Thoracic aorta (tissue), 2 donors: ENCODE data around the gene BIRC7. TPM values are rescaled to one million over a fixed set of nuclear protein-coding genes. Genes with fewer than 3 reads are reported as not detected.

Experiments used
- ATAC-seq: fragments of 150-250 bp; one replicate; pipeline ENCODE4 v1.8.0; 2017; ENCODE audit warnings: low read depth; ENCODE audit not compliant: insufficient number of reproducible peaks, low FRiP score
- DNase-seq: peaks from one replicate; pipeline ENCODE4 v3.0.0-alpha.2; 2020; ENCODE audit warnings: low spot score
- H3K27ac ChIP-seq, 2 donors: fragments of 200-600 bp; sonication (generic); 1 replicate in 1 of 2; 2 replicates in 1 of 2; pipeline ENCODE4 v1.5.1; 2016; ENCODE audit warnings: mild to moderate bottlenecking in 2 of 2, moderate library complexity in 2 of 2
- H3K27me3 ChIP-seq: fragments of 200-600 bp; sonication (generic); replicated peaks from 2 replicates; pipeline ENCODE4 v1.6.0; 2016; ENCODE audit warnings: mild to moderate bottlenecking; ENCODE audit not compliant: insufficient read depth
- H3K36me3 ChIP-seq: fragments of 200-600 bp; sonication (generic); one replicate; pipeline ENCODE4 v1.5.1; 2016
- H3K4me1 ChIP-seq, 2 donors: fragments of 200-600 bp; sonication (generic); 1 replicate in 1 of 2; 2 replicates in 1 of 2; pipeline versions ENCODE4 v1.5.1 to v1.6.0; 2016; ENCODE audit warnings: low read depth in 2 of 2, mild to moderate bottlenecking in 1 of 2; ENCODE audit not compliant: control insufficient read depth in 1 of 2
- H3K4me3 ChIP-seq: fragments of 200-600 bp; sonication (generic); 2 replicates; pipeline ENCODE4 v1.5.1; 2016; ENCODE audit warnings: mild to moderate bottlenecking
- H3K9me3 ChIP-seq: fragments of 200-600 bp; sonication (generic); 2 replicates; pipeline ENCODE4 v1.5.1; 2016
- total RNA-seq, 2 donors: library from RNA; depleted of rRNA; stranded (reverse); fragments of >200 nt; gene quantifications; one replicate each; pipeline versions ENCODE4 v1.1.0 to v1.2.3, GENCODE V29; 2016
- TF ChIP-seq, protein P1 (sequence below): fragments of 200-600 bp; sonication (generic); IDR thresholded peaks from one replicate; pipeline ENCODE4 v1.5.1; 2019; ENCODE audit warnings: antibody characterized with exemption

Gene BIRC7
- total RNA-seq, 2 donors from 2014 or later: not detected

DNA sequence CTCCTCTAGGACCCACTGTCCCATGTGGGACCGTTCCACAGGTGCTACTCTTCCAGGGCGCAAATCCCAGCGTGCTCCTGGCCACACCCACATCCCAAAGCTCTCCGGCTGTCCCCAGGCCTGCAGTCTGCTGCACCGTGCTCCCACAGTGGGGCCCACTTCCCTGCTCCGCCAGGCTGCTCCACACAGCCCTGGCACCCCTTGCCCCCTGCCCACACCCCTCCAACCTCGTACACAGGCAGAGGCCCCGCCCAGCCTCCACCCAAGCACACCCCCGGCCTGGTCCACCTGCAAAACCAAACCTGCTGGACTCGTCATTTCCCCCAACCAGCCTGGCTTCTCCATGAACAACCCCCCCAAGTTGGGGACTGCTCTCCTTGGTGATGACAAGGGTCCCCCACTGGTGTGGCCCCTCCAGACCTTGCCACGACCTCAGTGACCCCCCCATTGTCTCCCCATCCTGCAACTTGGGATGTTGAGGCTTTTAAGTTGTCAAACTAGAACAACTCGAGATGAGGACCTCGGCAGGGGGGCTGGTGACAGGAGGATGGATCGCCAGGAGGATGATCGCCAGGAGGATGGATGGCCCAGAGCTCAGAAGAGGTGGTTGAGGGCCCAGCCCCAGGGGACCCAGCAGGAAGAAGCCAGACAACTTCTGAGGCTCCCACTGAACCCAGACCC, 46.9 kb upstream of the BIRC7 start:
- ATAC-seq (no peak), DNase-seq (no peak)
- H3K27ac ChIP-seq: no peak overlapping the region
- H3K4me1 ChIP-seq: no peaks in the 10 kb centered on the region
- no peaks in the 10 kb centered on the region for H3K9me3 ChIP-seq
- no peaks in the 10 kb centered on the region for H3K27me3 ChIP-seq
- H3K4me3 ChIP-seq: no peak overlapping the region
- TF ChIP-seq, protein P1, sequence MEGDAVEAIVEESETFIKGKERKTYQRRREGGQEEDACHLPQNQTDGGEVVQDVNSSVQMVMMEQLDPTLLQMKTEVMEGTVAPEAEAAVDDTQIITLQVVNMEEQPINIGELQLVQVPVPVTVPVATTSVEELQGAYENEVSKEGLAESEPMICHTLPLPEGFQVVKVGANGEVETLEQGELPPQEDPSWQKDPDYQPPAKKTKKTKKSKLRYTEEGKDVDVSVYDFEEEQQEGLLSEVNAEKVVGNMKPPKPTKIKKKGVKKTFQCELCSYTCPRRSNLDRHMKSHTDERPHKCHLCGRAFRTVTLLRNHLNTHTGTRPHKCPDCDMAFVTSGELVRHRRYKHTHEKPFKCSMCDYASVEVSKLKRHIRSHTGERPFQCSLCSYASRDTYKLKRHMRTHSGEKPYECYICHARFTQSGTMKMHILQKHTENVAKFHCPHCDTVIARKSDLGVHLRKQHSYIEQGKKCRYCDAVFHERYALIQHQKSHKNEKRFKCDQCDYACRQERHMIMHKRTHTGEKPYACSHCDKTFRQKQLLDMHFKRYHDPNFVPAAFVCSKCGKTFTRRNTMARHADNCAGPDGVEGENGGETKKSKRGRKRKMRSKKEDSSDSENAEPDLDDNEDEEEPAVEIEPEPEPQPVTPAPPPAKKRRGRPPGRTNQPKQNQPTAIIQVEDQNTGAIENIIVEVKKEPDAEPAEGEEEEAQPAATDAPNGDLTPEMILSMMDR: no peak
- no peaks in the 10 kb centered on the region for H3K36me3 ChIP-seq

DNA sequence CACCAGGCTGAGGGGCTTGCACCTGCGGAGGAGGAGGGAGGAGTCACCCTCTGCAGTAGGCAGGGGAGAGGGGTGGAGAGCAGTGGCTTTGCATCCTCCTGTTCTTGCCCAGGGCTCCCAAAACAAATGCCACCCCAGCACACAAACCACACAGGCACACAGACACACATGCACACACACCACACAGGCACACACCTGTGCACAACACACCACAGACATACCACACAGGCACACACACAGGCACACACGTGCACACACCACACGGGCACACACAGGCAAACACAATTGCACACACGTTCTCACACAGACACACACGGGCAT, 46.4 kb upstream of the BIRC7 start:
- ATAC-seq (no peak), DNase-seq (no peak)
- Histone ChIP-seq H3K4me1 (no peaks in the 10 kb centered on the region), H3K9me3 (no peaks in the 10 kb centered on the region), H3K27me3 (no peaks in the 10 kb centered on the region), H3K36me3 (no peaks in the 10 kb centered on the region), H3K4me3 (no peak overlapping the region), H3K27ac (no peak overlapping the region)
- TF ChIP-seq, protein P1: no peak

DNA sequence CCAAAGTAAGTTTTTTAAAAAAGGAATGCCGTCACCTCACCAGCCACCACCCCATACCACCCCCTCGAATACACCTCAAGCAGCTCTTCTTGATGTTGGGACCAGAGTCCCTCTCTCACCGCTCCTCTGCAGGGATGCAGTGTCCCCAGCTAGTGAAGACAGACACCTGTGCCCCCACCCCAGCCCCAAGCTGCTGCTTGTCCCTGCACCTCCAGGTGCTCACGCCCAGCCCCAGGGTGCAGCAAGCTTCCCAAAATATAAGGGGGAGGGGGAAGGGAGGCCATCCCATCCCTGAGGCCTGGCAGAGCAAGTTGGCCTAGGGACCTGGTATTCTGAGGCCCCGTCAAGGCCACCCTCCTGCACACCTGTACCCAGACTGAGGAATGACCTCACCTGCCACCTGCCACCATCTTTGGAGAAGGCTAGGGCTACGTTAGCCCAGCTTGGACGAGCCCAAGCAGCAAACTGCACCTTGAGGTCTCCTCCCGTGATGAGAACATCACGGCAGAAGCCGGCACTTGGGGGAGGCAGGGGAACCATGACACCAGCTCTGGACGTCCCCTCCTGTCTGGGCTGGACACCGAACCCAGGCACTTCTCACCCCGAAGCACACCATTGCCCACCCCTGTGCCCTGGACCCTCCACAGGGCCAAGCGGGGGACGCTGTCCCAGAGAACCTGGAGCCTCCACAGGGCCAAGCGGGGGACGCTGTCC, 45.7 kb upstream of the BIRC7 start:
- H3K27ac ChIP-seq: no peak overlapping the region
- peaks cover 7% of the 10 kb centered on the region for H3K36me3 ChIP-seq
- TF ChIP-seq, protein P1: no peak
- H3K27me3 ChIP-seq: no peaks in the 10 kb centered on the region
- H3K9me3 ChIP-seq: no peaks in the 10 kb centered on the region
- ATAC-seq: no peak
- no peak for DNase-seq
- H3K4me3 ChIP-seq: no peak overlapping the region
- no peaks in the 10 kb centered on the region for H3K4me1 ChIP-seq

DNA sequence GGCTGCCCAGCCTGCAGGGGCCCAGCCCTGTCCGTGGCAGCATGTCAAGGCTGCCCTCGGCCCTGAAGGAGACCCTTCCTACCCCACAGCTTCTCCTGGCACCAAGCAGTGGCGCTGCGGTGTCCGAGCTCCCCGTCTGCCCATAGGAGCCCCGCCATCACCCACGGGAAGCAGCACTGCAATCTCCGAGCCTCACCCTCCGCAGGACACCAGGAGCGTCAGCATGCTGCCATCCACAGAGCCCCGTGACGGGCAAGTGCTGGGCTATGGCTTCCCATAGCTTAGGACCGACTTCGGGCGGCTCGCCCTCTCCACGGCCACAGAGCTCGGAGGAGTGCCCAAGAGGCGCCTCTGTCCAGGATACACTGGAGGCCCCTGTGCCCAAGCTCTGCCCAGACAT, 44.9 kb upstream of the BIRC7 start:
- H3K9me3 ChIP-seq: no peaks in the 10 kb centered on the region
- TF ChIP-seq, protein P1: no peak
- ATAC-seq (no peak), DNase-seq (no peak)
- no peaks in the 10 kb centered on the region for H3K4me1 ChIP-seq
- peaks cover 11% of the 10 kb centered on the region for H3K36me3 ChIP-seq
- H3K27me3 ChIP-seq: no peaks in the 10 kb centered on the region
- no peak overlapping the region for H3K4me3 ChIP-seq
- H3K27ac ChIP-seq: no peak overlapping the region

DNA sequence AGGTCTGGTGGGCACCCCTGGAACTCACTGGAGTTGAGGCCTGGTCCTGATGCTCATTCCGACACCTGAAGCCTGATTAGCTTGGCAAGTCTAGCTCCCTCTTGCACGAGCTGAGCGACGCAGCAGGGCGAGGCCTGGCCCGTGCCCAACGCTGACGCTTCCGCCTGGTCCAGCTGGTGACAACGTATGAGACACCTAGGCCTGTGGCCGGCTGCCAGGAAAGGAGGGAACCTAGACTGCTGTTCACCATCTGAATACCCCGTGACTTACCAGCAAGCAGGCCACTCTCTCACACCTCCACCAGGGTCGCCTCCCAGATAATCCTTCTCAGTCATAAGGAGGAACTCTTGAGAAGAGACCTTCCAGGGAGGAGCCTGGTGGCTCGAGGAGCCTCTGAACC, 44.3 kb upstream of the BIRC7 start:
- Histone ChIP-seq H3K27ac (no peak overlapping the region), H3K4me1 (no peaks in the 10 kb centered on the region), H3K9me3 (no peaks in the 10 kb centered on the region), H3K27me3 (no peaks in the 10 kb centered on the region), H3K4me3 (no peak overlapping the region), H3K36me3 (peaks cover 11% of the 10 kb centered on the region)
- no peak for ATAC-seq
- DNase-seq: no peak
- TF ChIP-seq, protein P1: no peak
